PC-3 (cell line): ENCODE data around the gene DZIP1. TPM values are rescaled to one million over a fixed set of nuclear protein-coding genes. Genes with fewer than 3 reads are reported as not detected.

Source experiments
- ATAC-seq: fragments of 200-7000 bp; cut with Tn5 transposase; 2 replicates; pipeline ENCODE4 v1.9.1; 2020; ENCODE audit warnings: mild to moderate bottlenecking, moderate library complexity
- BruUV-seq: library from RNA; stranded (reverse); fragments of 400-500 nt; replicated peaks from 2 replicates; lab custom pipeline; 2021; lab: Mats Ljungman, UMichigan
- CTCF ChIA-PET: fragments of 300-600 bp; sonication (Branson Sonifier 250); formaldehyde crosslinking; loops from one replicate; lab custom pipeline; 2022; ENCODE audit warnings: antibody characterized with exemption; lab: Charles Lee
- POLR2A ChIA-PET: fragments of 300-600 bp; sonication (Branson Sonifier 250); formaldehyde crosslinking; loops from one replicate; lab custom pipeline; 2022; ENCODE audit warnings: antibody characterized with exemption; ENCODE audit not compliant: unreplicated experiment; lab: Charles Lee
- DNase-seq: peaks from one replicate; pipeline ENCODE4 v3.0.0-alpha.2; 2015
- H2AFZ ChIP-seq: fragments of 300-600 bp; sonication (generic); 2 replicates; pipeline ENCODE4 v1.6.0; 2016; ENCODE audit warnings: antibody characterized with exemption, low read length
- H3F3A ChIP-seq: fragments of 300-600 bp; sonication (generic); one replicate; pipeline ENCODE4 v1.6.0; 2017; ENCODE audit warnings: antibody characterized with exemption, low read length, control low read depth, mild to moderate bottlenecking; ENCODE audit not compliant: unreplicated experiment
- H3K27ac ChIP-seq: fragments of 300-600 bp; sonication (generic); 2 replicates; pipeline ENCODE4 v1.5.1; 2016; ENCODE audit warnings: mild to moderate bottlenecking, low read length
- H3K27me3 ChIP-seq: fragments of 300-600 bp; sonication (generic); 2 replicates; pipeline ENCODE4 v1.6.1; 2016; ENCODE audit warnings: low read length, mixed read lengths
- H3K36me3 ChIP-seq: fragments of 300-600 bp; sonication (generic); 2 replicates; pipeline ENCODE4 v1.6.1; 2016; ENCODE audit warnings: low read depth, mixed run types, low read length, mixed read lengths
- H3K4me1 ChIP-seq: fragments of 300-600 bp; sonication (generic); 2 replicates; pipeline ENCODE4 v1.5.1; 2016; ENCODE audit warnings: low read length; ENCODE audit not compliant: insufficient read depth
- H3K4me2 ChIP-seq: fragments of 300-600 bp; sonication (generic); 2 replicates; pipeline ENCODE4 v1.6.0; 2016; ENCODE audit warnings: low read length
- H3K4me3 ChIP-seq: fragments of 300-600 bp; sonication (generic); 2 replicates; pipeline ENCODE4 v1.5.1; 2016; ENCODE audit warnings: mild to moderate bottlenecking, low read length, mixed read lengths
- H3K79me2 ChIP-seq: fragments of 300-600 bp; sonication (generic); 2 replicates; pipeline ENCODE4 v1.6.1; 2017; ENCODE audit warnings: low read length, mixed read lengths
- H3K9ac ChIP-seq: fragments of 300-600 bp; sonication (generic); 2 replicates; pipeline ENCODE4 v1.6.0; 2016; ENCODE audit warnings: mild to moderate bottlenecking, low read length
- H3K9me2 ChIP-seq: fragments of 300-600 bp; sonication (generic); replicated peaks from 2 replicates; pipeline ENCODE4 v1.6.1; 2016; ENCODE audit warnings: mixed run types, low read length, mixed read lengths
- H3K9me3 ChIP-seq: fragments of 300-600 bp; sonication (generic); 2 replicates; pipeline ENCODE4 v1.6.1; 2016; ENCODE audit warnings: low read length, mixed read lengths
- H4K20me1 ChIP-seq: fragments of 300-600 bp; sonication (generic); 2 replicates; pipeline ENCODE4 v1.6.1; 2016; ENCODE audit warnings: low read length, mixed read lengths
- EZH2 ChIP-seq: fragments of 300-600 bp; sonication (generic); IDR thresholded peaks from one replicate; pipeline ENCODE4 v1.6.1; 2017; ENCODE audit warnings: antibody characterized with exemption, mild to moderate bottlenecking, low read length; ENCODE audit not compliant: unreplicated experiment
- EZH2phosphoT487 ChIP-seq: fragments of 300-600 bp; sonication (generic); IDR thresholded peaks from 2 replicates; pipeline ENCODE4 v1.6.1; 2018; ENCODE audit warnings: mild to moderate bottlenecking, antibody characterized with exemption, low read length, borderline replicate concordance
- intact Hi-C: fragments of 100-400 bp; cut with micrococcal nuclease; formaldehyde crosslinking; loops from 2 replicates; pipeline ENCODE4 v1.9.0; 2023
- total RNA-seq: library from RNA; depleted of rRNA; stranded (reverse); fragments of >200 nt; gene quantifications from 2 replicates; pipeline ENCODE4 v1.2.3, GENCODE V29; 2014
- TF ChIP-seq, protein P1 (sequence below): fragments of 300-600 bp; sonication (generic); conservative IDR thresholded peaks from 2 replicates; pipeline ENCODE4 v1.5.1; 2017; ENCODE audit warnings: antibody characterized with exemption, low read depth, mild to moderate bottlenecking, low read length

The DZIP1 gene
- total RNA-seq, 1 experiment from 2014 or later: 3.5 TPM

DNA sequence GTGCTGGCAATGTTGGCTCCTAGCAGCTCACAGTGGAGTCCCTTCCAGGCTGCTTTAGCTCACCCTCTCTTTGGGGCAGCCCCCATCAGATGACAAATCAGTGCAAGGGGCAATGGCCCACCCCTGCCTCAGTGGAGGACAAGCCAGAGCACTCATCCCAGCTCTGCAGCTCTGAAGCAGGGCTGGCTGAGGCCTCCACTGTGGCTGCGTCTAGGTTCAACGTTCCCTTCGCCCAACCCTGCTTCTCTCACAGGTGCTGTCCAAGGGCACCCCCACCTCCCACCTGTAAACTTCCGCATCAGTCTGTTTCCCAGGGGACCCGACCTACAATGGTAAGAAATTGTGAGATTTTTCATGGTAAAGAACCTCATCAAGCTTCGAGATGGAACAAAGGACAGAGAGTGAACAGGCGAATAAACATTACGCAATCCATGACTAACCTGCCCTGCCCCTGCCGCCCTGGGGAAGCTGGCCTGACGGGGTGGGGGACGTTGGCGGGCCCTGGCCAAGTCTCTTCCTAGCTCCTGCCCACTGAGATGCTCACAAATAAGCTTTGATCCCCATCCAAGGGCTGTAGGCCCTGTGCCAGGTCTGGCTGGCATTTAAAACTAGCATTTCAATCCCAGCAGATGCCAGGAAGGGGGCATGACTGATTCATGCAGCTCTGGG lies 40.5 kb downstream of the DZIP1 start:
- H4K20me1 ChIP-seq: no peaks in the 10 kb centered on the region
- BruUV-seq: no TSS peak
- H2AFZ ChIP-seq: peak overlapping the region; percentile 68
- no peak for TF ChIP-seq EZH2
- TF ChIP-seq EZH2phosphoT487: no peak
- TF ChIP-seq, protein P1, sequence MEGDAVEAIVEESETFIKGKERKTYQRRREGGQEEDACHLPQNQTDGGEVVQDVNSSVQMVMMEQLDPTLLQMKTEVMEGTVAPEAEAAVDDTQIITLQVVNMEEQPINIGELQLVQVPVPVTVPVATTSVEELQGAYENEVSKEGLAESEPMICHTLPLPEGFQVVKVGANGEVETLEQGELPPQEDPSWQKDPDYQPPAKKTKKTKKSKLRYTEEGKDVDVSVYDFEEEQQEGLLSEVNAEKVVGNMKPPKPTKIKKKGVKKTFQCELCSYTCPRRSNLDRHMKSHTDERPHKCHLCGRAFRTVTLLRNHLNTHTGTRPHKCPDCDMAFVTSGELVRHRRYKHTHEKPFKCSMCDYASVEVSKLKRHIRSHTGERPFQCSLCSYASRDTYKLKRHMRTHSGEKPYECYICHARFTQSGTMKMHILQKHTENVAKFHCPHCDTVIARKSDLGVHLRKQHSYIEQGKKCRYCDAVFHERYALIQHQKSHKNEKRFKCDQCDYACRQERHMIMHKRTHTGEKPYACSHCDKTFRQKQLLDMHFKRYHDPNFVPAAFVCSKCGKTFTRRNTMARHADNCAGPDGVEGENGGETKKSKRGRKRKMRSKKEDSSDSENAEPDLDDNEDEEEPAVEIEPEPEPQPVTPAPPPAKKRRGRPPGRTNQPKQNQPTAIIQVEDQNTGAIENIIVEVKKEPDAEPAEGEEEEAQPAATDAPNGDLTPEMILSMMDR: no peak
- CTCF ChIA-PET: interaction anchor here (0.5 to 0.7 kb wide), 2 partner anchors 39 to 229 kb away, joined by 3 to 5 read pairs; no protein-coding TSS in a partner anchor
- H3F3A ChIP-seq: no peaks in the 10 kb centered on the region
- H3K4me3 ChIP-seq: no peak overlapping the region
- no peaks in the 10 kb centered on the region for H3K9me2 ChIP-seq
- no peaks in the 10 kb centered on the region for H3K79me2 ChIP-seq
- H3K9me3 ChIP-seq: no peaks in the 10 kb centered on the region
- peak overlapping the region; percentile 75 for H3K4me2 ChIP-seq
- H3K27me3 ChIP-seq: no peaks in the 10 kb centered on the region
- H3K9ac ChIP-seq: peak overlapping the region; percentile 46
- peak overlapping the region; percentile 79 for H3K27ac ChIP-seq
- intact Hi-C loops: no loop called here
- H3K4me1 ChIP-seq: peaks cover 25% of the 10 kb centered on the region
- DNase-seq (peak; percentile 85), ATAC-seq (peak; percentile 96)
- H3K36me3 ChIP-seq: no peaks in the 10 kb centered on the region
- POLR2A ChIA-PET: interaction anchor here (0.5 kb wide), 1 partner anchor 157 kb away, joined by 9 read pairs; no protein-coding TSS in a partner anchor

DNA sequence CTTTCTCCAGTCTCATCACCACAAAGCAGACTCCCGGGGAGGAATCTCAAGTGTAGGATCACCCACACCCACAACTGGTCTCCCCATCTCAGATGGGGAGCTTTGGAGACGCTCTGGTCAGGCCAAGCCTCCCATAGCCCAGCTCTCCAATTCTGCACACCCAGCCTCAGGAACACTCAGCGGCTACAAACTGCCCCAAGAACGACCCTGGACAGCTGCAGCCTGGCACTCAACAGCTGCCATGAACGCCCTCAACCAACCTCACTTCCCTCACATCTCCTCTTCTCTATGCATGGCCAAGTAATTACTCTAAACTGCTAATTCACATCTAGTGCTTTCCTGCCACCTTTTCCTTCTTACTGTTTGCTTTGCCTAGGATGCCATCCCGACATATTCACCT lies 42.6 kb downstream of the DZIP1 start:
- no peaks in the 10 kb centered on the region for H3K36me3 ChIP-seq
- TF ChIP-seq EZH2: no peak
- no peak for TF ChIP-seq EZH2phosphoT487
- TF ChIP-seq, protein P1: no peak
- intact Hi-C loops: no loop called here
- H3F3A ChIP-seq: no peaks in the 10 kb centered on the region
- H3K4me2 ChIP-seq: no peak overlapping the region
- CTCF ChIA-PET: no interaction called here
- no peak overlapping the region for H3K4me3 ChIP-seq
- peaks cover 25% of the 10 kb centered on the region for H3K4me1 ChIP-seq
- DNase-seq (no peak), ATAC-seq (no peak)
- POLR2A ChIA-PET: no interaction called here
- no TSS peak for BruUV-seq
- no peaks in the 10 kb centered on the region for H3K9me3 ChIP-seq
- H2AFZ ChIP-seq: no peak overlapping the region
- H4K20me1 ChIP-seq: no peaks in the 10 kb centered on the region
- H3K27ac ChIP-seq: no peak overlapping the region
- H3K79me2 ChIP-seq: no peaks in the 10 kb centered on the region
- no peaks in the 10 kb centered on the region for H3K27me3 ChIP-seq
- no peaks in the 10 kb centered on the region for H3K9me2 ChIP-seq
- no peak overlapping the region for H3K9ac ChIP-seq

DNA sequence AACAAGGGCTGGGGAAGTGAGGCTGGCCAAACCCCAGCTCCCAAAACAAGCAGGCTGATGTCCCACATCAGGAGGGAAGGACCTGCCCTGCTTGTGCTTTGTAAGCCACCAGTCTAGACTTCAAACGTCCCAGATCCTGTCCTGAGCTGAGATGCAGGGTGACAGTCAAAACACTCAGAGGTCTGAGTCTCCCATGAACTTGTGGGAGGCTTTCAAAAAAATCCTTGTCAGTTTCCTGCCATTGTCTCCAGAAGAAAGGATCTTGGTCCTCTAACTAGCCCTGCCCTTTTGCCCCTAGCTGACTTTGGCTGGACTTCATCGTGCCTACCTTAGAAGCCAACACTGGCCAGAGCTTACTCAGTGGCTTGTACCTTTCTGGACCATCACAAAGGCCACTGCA lies 43.3 kb downstream of the DZIP1 start:
- H3K79me2 ChIP-seq: no peaks in the 10 kb centered on the region
- H3K9me2 ChIP-seq: no peaks in the 10 kb centered on the region
- H3K36me3 ChIP-seq: no peaks in the 10 kb centered on the region
- intact Hi-C loops: no loop called here
- TF ChIP-seq EZH2 (no peak), EZH2phosphoT487 (no peak)
- TF ChIP-seq, protein P1: no peak
- ATAC-seq (no peak), DNase-seq (no peak)
- peaks cover 25% of the 10 kb centered on the region for H3K4me1 ChIP-seq
- H3F3A ChIP-seq: no peaks in the 10 kb centered on the region
- no peak overlapping the region for H3K4me3 ChIP-seq
- no peak overlapping the region for H2AFZ ChIP-seq
- H3K4me2 ChIP-seq: no peak overlapping the region
- H3K9me3 ChIP-seq: no peaks in the 10 kb centered on the region
- no peaks in the 10 kb centered on the region for H4K20me1 ChIP-seq
- CTCF ChIA-PET: no interaction called here
- H3K27ac ChIP-seq: no peak overlapping the region
- POLR2A ChIA-PET: no interaction called here
- no peak overlapping the region for H3K9ac ChIP-seq
- no peaks in the 10 kb centered on the region for H3K27me3 ChIP-seq
- no TSS peak for BruUV-seq
